UCSD-AML1 (cell line): Measurements from ENCODE around the gene ARSD.
A peak's percentile ranks its signal among the peaks of the same experiment; 100 is the strongest.
"Not testable (repeated sequence)": the region's sequence is repeated elsewhere in the genome, so short reads cannot be mapped to it uniquely, and the experiment has no call there.

ENCODE experiments used
- DNase-seq: peaks from one replicate; lab custom pipeline; 2025; ENCODE audit not compliant: unreplicated experiment; lab: John Stamatoyannopoulos, UW

ARSD gene, protein sequence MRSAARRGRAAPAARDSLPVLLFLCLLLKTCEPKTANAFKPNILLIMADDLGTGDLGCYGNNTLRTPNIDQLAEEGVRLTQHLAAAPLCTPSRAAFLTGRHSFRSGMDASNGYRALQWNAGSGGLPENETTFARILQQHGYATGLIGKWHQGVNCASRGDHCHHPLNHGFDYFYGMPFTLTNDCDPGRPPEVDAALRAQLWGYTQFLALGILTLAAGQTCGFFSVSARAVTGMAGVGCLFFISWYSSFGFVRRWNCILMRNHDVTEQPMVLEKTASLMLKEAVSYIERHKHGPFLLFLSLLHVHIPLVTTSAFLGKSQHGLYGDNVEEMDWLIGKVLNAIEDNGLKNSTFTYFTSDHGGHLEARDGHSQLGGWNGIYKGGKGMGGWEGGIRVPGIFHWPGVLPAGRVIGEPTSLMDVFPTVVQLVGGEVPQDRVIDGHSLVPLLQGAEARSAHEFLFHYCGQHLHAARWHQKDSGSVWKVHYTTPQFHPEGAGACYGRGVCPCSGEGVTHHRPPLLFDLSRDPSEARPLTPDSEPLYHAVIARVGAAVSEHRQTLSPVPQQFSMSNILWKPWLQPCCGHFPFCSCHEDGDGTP

DNA sequence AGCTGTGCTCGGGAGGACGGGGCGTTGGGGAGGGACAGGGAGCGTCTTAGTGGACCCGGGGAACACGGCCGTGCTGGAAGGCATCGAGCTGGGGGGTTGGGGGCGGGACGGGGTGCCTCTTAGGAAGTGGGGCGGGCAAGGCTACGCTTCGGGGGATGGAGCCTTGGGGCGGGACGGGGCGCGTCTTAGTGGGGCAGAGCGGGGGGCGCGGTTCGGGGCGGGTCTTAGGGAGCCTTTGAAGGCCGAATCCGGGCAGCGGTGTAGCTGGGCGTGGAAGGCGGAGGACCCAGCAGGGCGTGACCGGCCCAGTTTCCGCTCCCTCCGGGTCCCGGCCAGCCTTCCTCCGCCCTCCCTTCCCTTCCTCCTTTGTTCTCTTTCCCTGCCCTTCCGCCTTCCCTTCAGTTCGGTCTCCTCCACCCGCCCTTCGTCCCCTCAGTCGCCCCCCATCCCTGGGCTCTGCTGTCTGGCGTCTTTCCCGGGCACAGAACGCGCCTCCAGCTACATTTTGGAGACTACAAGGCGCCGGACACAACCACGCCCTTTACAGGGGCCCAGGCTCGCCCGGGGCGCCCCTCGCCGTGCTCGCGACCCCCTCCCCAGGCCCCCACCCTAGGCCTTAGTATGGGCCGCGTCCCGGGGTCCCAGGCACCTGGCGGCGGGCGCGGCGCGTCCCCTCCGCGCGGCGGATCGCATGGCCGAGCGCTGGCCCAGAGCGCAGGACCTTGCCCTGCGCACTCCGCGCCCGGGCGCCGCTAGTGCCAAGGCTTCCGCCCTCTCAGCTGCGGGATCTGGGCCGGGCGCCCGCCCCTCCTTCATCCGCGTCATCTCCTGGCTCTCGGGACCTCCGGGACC, at the start of gene ARSD:
ARSD (minus strand) TSS at position 757 of the 852 bp plus-strand sequence; CDS start at position 693, 64 bp downstream.
- DNase-seq, result peak; percentile 70

DNA sequence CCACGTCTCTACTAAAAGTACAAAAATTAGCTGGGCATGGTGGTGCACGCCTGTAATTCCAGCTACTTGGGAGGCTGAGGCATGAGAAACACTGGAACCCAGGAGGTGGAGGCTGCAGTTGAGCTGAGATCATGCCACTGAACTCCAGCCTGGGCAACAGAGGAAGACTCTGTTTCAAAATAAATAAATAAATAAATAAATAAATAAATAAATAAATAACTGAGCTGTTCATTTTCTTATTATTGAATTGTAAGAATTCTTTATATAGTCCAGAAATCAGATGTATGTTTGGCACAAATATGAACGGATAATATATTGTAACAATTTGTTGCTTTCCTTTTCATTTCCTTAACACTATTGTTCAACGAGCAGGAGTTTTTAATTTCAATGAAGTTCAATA, 49.5 kb upstream of the ARSD start:
- not testable (repeated sequence) for DNase-seq

DNA sequence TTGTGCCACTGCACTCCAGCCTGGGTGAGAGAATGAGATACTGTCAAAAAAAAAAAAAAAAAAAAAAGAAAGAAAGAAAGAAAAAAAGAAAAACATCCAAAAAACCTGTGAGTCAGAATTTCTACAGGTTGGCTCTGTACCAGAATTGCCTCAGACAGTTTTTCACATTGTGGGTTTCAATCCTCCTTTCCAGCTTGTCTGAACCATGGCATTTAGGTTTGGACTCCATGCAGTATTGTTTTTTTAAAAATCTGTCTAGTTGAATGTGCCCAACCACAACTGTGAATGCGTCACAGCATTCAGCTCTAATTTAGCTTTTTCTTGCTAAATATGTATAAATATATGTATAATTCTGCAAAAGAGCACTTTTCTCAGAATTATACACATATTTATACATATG, 45.8 kb upstream of the ARSD start:
- DNase-seq, result no peak

DNA sequence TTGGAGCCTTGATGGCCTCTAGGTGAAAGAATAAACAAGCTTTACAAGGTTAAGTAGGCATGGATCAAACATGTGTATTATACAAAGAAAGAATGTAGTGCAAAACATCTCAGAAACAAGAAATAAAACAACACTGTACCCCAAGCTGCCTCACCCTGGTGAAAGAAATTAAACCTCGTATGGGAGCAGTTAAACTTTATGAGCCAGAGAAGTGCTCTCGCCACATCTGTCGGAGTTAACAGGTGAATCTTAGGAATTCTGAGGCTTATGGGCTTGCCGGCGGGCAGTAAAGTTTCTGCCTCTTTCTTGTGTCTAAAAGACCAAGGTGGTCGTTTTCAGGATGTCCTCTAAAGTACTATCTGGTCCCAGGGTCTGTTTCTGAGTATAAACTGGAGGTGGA, 43.3 kb upstream of the ARSD start:
- DNase-seq, result no peak

DNA sequence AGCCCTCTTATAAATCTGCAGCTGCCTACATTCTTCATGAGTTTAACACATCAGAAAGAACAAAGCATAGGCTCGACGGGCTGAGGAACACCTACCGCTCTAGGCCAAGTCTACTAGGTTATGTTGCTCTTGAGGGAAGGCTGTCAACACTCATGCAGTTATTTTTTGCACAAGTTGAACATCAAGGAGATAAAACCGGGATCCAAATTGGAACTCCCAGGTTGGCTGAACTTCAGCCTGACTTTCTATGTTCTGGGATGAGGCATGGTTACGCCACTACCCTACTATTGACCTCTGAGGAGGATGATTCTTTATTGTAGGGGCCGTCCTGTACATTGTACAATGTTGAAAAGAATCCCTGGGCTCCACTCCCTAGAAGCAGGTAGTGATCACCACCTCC, 39.9 kb upstream of the ARSD start:
- DNase-seq, result no peak

DNA sequence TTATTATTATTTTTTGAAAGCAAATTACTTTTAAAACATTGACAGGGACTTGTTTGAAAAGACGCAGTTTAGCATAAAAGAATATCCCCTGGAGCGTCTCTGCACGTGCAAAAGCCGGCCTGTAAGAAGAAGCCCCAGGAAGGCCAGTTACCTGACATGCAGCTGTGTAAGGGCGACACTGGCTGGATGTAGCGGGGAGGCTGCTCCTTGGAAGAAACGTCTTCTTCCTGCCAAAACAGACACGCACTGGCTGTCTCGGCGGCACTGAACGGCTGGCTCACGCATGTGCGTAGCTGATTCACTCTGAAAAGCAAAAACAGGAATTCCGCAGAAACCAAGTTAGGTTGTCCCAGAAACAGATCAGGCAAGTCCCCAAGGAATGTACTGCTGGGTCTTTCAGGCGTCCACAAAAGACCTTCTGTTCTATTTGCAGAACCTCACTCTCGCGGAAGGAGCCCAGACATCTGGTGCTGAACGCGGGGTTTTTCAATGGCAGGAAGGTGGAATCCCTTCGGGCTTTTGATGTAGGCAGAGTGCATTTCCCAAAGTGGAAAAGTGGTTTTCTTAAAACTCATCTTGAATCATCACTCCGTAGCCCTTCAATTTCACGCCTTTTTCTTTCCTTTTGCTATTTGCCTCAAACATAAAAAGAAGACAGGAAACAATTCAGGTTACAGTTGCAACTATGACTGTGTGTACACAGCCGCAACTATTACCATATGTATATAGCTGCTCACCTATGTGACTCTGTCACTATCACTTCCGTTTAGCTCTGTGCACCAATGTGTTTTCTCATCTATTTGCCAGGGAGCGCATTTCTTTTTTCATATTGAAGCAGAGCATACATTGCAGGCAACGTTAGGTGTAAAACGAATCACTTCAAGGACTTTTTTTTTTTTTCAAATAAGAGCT, 39.1 kb upstream of the ARSD start:
- DNase-seq, result no peak

DNA sequence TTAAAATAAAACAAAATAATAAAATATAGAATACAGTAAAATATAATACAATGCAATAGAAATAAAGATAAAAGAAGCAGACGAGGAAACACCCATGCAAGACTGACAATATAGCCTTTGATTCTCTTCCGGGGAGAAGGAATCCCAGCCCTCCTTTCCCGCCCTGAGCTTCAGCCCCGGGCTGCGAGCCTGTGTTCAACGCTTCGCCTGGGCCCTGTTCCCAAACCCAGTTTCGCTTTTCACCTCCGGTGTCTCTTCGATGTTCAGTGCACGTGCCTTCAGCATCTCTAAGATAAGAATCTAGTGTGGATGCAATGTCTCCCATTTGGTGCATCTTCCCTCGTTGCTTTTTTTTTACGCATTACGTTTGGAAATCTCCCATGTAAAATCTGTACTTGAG, 38.4 kb upstream of the ARSD start:
- no peak for DNase-seq

DNA sequence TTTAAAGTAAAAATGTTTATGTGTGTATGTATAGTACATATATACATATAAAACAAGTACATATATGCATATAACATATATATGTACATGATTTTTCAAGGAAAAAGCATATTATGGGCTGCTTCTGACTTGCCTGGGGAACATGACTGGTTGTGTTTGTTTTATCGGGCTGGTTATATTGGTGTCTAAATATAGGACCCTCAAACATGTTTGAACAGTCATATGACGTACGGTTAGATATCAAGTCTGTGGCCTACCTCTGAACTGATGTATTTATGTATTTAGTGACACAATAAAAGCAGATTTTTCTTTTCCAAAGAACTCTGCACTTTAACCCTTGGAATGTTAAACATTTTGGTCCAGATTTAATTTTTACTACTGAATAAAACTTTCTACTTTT, 37.9 kb upstream of the ARSD start:
- DNase-seq, result no peak

DNA sequence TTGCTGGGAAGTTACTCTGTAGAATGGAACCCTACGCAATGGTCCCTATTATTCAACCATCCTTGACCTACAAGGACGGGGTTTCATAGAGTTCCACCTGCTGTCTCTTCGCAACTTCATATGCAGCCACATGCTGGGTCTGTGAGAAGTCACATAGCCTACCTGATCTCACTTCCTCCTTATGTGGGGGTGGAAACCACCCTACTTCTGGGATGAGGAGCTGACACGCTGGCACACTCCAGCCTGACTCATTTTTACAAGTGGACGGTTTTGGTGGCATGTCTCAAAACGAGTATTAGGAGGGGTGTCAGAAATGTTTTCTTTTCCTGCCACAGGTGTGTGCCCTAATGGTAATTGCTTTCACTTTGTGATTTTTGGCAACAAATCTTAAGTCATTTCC, 36.8 kb upstream of the ARSD start:
- DNase-seq, result no peak

DNA sequence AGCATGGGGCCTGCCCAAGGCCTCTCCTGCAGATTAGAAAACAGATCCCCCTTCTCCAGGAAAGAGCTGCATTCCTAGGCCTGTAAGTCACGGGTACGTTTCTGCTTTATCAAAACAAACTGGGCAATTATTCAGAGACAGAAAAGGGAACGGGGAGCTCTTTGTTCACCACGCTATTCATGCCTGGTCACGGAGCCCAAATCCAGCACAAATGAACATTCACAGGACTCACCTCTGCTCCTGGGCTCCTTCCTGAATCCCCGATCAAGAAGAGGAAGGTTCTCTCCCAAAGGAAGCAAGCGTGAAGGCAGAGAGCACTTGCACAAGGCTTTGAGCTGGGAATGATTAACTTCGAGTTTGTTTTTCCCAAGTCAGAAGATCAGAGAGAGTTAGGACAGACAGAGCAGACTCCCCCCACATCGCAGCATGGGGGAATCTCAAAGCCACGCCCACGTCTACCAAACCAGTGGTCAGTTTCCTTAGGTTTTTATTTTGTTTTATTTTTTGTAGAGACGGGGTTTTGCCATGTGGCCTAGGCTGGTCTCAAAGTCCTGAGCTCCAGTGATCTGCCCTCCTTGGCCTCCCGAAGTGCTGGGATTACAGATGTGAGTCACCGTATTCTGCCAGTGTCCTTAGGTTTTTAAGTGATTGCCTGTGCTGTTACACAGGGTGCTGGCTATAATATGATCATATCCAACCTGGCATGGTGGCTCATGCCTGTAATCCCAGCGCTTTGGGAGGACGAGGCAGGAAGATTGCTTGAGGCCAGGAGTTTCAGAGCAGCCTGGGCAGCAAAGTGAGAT, 35.1 kb upstream of the ARSD start:
- DNase-seq, result not testable (repeated sequence)

DNA sequence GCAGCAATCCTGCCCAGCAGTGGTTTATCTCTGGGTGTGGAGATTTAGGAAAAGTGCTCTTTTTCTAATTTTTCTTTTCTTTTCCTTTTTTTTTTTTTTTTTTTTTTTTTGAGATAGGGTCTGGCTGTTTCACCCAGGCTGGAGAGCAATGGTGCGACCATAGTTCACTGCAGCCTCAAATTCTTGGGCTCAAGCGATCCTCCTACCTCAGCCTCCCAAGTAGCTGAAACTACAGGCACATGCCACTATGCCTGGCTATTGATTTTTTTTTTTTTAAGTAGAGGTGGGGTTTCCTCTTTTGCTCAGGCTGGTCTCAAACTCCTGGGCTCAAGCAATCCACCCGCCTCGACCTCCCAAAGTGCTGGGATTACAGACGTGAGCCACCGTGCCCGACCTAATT, 34.3 kb upstream of the ARSD start:
- DNase-seq, result not testable (repeated sequence)

DNA sequence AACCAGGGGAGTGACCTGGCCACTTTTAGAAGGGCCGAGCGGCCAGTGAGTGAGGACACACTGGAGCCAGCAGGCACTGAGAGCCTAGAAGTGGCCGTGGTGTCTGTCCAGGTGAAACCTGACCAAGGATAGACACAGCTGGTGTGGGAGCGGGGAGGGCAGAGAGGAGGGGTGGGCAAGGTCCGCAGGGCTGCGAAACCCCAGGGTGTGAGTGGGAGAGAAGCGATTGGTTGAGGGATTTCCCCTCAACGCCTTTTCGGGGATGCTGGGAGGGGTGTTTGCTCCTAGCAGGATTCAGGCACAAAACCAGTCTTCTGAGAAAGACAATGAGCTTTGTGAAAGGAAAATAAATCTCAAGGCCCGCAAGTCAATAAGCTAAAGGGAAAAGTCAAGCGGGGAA, 33.2 kb upstream of the ARSD start:
- no peak for DNase-seq

DNA sequence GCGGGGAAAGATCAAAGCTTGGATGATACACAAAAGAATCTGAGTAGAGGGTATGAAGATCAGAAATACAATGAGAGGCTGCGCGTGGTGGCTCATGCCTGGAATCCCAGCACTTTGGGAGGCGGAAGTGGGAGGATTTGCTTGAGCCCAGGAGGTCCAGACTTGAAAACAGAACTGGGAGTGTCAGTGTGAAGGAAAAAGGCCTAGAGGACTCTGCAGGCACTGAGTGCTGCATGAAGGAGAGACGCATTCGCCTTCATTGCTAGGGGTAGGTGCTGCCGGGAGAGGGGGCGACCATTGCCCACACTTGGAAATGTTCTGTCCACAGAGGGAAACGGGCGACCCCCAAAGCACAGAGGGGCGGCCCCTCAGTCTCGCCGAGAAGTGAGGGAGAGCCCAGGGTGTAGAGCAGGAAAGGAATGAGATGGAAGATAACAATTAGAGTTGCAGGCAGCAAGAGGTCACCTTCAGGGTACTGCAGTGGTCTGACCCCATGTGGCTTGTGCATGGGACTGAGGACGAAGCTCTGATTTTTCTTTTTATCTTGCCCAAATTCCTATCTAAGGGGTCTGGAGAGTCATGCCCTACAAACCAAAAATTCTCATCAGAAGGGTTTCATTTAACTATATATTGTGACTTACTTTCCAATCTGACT, 31.8 kb upstream of the ARSD start:
- no peak for DNase-seq

DNA sequence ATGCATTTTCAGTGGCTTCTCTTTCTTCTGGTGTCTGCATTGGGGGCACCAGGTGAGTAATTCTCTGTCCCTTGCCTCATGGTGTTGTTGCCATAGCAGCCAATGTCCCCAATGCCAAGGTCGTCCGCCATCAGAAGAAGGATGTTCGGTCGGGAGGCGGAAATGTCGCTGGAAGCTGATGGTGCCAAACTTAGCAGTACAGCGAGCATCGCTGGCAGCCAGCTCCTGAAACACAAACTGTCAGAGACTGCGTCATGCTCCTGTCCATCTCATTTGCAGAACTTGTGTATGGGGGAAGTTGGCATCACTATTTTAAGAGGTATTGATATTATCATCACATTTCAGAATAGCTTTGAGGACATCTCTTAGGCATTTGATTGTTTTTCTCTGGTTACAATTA, 29.1 kb upstream of the ARSD start:
- no peak for DNase-seq

DNA sequence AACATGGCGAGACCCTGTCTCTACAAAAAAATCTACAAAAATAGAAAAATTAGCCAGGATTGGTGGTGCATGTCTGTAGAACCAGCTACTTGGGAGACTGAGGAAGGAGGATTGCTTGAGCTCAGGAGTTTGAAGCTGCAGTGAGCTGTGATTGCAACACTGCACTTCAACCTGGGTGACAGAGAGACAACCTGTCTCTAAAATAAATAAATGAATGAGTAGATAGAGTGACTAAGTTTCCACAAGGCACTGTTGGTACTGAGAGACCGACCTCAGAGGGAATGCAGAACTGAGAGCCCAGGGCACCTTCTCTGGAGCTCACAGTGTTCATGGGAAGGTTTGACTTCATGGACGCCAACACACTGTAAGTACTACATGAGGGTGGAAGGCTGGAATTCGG, 26.7 kb upstream of the ARSD start:
- DNase-seq, result no peak

DNA sequence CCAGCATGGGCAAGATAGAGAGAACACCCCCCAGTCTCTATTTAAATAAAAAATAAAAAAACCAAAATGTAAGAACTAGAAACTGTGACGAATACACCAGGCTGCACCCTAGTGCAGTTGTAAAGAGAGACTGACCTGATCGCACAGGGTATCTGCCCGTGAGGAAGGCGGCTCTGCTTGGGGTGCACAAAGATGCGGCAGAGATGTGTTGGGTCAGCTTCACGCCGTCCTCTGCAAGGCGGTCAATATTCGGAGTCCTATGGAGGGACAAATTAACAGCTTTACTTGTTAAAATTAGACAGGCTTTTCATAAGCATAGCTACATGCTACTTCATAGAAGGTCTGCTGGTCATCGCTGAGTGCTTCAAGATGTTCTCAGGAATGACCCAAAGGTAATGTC, 26.1 kb upstream of the ARSD start:
- no peak for DNase-seq

DNA sequence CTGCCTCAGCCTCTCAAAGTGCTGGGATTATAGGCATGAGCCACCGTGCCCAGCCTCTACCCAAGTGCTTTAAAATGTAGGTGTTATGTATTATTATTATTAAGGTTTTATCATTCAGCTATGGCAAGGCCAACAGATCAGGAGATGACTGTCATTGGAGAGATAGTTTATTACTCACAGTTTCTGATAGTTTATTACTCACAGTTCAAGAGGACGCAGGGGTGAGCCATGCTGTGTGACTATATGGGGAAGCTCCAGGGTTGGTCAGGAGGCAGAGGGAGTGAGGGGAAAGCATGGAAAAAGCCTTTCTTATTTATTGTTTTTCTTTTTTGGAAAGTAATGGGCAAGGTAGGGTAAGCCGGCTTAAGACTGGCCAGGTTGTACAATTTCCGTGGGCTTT, 25.4 kb upstream of the ARSD start:
- DNase-seq, result no peak

DNA sequence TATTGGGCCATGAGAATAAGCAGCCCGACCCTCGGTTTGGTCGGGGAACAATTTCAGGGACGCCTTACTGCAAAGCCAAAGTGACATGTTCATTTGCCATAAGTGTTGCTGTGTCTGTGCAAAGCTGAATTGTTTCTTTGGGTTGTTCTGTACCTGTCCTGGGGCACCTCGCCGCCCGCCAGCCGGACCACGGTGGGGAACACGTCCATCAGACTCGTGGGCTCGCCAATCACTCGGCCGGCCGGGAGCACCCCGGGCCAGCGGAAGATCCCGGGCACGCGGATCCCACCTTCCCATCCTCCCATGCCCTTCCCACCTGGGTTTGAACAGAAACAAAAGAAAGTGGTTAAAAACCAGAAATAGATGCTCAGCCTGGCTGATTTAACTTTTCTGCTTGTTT, 8.8 kb upstream of the ARSD start:
- DNase-seq, result not testable (repeated sequence)
